GM18502 (cell line): ENCODE measurements around the gene PDXK.
A peak's percentile ranks its signal among the peaks of the same experiment; 100 is the strongest.

Experiments used
- ATAC-seq: cut with Tn5 transposase; IDR thresholded peaks from one replicate; pipeline ENCODE4 v1.9.1; 2021; ENCODE audit warnings: mild to moderate bottlenecking; ENCODE audit not compliant: unreplicated experiment, poor library complexity

PDXK gene

GRCh38 chr21:43721206-43721605 is 2.3 kb downstream of the PDXK start:
- no peak for ATAC-seq

DNA sequence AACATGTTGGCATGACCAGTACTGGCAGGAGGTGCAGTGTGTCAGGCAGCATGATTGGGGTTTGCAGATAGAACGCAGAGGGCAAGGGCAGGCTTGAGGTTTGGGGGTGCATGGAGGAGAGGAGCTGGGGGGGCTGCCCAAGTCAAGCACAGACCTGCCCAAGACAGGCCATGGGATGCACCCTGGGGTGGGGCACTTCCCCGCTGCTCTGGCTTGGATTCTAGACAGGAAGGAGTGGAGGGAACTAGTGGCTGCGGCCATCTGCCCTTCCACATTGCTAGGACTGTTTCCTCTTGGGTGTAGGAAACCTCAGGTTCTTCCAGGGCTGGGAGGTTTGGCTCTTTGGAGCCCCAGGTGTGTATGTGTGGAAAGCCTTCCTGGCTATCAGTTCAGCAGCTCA is 3.0 kb downstream of the PDXK start:
- ATAC-seq = no peak

DNA sequence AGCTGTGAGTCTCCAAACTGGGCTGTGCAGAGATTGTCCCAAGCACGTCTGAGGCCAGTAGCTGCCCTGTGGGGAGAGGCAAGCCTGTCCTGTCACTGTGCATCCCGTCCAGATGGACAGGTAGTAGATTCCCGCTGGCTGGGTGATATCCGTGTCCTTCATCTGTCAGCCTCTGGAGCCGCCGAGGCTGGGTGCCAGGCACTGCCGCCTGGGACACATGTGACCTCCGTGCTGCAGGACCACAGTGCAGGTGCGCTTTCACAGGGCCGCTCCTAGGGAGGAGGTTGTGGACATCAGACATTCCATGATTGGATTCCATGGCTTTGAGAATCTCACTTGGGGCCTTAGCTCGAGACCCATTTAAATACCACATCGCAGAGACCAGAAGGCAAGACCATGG is 4.7 kb downstream of the PDXK start:
- no peak for ATAC-seq

DNA sequence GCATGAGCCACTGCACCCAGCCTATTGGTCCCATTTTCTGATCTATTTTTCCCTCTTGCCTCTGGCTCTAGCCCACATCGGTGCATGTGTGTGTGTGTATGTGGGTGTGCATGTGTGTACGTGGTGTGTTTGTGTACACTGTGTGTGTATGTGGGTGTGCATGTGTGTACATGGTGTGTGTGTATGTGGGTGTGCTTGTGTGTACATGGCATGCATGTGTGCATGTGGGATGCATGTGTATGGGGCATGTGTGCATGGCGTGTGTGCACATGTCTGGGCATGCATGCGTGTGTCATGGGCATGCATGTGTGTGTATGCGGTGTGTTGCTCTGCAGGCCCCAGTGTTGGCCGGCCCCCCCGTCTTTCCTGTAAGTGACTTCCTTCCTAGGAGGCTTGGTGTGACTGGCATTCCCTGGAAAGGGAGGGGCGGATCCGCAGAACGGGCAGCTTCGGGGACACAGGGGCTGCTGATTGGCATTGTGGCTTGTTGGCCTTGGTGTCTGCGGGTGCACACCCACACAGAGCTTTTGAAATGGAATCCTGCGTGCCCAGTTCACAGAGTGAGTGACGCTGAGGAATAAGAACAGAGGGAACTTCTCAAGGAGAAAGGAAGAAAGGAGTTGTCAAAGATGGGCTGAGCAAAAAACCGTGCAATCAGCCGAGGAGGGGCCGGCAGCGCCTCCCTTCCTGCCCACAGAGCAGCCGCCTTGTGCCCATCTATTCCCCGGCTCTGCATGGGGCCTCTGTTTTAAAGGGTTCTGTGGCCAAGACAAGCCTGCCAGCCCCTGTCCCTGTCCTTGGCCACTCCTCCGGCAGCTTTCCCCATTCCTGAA is 8.0 kb downstream of the PDXK start:
- ATAC-seq = no peak

DNA sequence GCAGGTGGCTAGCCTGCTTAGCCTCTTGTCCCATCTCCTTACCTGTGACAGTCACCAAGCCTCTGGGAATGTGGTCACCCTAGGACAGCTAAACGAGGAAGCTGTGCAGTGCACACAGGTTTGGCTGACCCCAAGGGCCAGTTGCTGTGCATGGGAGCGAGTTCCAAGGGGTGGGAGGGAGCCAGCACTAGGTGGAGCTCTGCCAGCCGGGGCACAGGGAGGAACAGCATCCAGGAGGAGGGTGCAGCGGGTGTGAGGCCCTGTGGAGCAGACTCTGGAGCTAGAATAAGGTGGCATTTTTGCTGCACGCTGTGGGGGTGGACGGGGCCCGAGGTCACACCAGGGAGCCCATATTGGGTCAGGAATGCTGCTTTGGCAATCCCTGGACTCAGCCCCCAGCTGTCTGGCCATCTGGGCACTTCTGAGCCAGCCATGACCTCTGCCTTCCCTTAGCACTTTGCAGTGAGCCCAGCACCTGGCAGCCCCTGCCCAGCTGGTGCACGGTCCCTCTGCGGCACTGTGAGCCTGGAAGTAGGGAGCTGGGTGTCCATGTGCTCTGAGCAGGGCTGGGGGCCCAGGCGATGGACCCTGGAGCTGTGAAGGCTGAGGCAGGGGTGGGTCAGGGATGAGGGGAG is 8.7 kb downstream of the PDXK start:
- no peak for ATAC-seq

- no peak for ATAC-seq
Observed at GRCh38 chr21:43728154-43728466, 9.2 kb downstream of the PDXK start.

GRCh38 chr21:43728467-43729390 is 9.8 kb downstream of the PDXK start:
- peak; percentile 66 for ATAC-seq

- ATAC-seq = no peak
Observed at GRCh38 chr21:43731476-43731875, 12.5 kb downstream of the PDXK start.

GRCh38 chr21:43731891-43732711 is 13.2 kb downstream of the PDXK start:
- no peak for ATAC-seq

DNA sequence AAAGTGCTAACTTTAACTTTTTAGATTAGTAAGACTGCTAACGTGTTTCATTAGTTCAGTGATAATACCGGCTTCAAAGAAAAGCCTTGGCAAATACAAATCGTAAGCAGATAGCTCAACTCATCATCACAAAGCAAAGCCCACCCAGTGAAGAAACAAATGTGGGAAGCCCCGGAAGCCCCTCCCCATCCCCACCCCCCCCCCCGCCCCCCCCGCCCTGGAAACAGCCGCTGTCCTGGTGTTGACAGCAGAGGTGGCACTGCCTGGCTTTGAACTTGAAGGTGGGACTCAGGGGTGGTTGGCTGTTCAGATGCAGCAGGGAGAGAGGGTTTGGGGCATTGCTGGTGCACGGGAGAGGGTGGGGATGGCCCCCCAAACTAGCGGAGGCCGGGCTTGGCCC is 14.1 kb downstream of the PDXK start:
- no peak for ATAC-seq

DNA sequence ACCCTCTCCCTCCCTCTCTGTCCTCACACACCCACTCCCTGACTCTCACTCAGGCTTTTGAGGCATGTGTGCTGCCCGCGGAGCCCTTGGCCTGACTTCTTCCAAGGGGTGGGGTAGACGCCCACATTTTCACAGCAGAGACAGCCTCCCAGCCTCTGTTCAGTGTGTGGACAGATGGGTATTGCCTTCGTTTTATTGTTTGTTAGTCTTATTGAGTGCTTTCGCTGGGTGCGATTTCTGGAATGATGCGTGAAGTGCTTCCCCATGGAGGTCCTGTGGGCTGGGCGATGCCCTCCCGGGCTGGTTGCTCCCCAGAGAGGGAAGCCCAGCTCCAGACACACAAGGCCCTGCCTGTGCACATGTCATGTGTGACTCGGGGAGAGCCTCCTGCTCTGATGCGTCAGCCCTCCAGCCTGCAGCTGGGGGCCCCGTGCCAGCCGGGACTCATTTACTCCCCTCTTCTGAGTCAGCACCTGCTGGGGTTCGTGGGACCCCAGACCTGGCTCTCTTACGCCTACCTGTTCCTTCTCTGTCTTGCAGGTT is 14.7 kb downstream of the PDXK start:
- ATAC-seq = no peak

DNA sequence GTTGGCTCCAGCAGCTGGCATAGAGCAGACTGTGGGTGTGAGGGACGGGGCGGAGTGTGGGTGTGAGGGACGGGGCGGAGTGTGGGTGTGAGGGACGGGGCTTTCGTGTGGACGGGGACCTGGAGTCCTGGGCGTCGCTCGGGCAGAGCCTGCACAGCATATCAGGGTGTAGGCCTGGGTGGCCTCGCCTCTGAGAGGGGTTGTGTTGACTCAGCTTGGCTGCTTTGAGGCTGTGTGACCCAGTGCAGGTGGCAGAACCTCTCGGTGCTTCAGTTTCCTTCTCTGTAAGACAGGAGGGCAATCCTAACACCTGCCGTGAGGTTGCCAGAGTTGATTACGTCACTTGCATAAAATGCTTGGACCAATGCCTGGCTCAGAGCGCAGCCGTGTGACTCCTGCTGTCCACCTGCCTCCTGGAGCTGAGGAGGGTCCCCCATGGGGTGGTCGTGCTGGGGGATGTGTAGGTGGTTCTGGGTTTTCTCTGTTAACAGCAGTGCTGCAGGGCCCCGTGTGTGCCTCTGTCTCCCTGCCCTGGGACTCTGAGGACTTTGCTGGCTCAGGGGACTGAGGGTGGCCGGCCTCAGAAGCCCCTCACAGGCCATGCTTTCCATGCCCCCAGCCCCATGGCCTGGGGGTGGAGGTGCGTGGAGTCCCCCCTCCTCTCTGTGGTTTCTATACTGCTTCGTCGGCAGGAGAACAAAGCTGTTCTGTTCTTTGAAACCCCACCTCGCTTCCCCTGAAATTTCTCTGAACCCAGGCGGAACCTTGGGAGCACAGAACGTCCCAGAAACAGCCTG is 15.4 kb downstream of the PDXK start:
- no peak for ATAC-seq

GRCh38 chr21:43734928-43735229 is 15.9 kb downstream of the PDXK start:
- ATAC-seq = no peak

DNA sequence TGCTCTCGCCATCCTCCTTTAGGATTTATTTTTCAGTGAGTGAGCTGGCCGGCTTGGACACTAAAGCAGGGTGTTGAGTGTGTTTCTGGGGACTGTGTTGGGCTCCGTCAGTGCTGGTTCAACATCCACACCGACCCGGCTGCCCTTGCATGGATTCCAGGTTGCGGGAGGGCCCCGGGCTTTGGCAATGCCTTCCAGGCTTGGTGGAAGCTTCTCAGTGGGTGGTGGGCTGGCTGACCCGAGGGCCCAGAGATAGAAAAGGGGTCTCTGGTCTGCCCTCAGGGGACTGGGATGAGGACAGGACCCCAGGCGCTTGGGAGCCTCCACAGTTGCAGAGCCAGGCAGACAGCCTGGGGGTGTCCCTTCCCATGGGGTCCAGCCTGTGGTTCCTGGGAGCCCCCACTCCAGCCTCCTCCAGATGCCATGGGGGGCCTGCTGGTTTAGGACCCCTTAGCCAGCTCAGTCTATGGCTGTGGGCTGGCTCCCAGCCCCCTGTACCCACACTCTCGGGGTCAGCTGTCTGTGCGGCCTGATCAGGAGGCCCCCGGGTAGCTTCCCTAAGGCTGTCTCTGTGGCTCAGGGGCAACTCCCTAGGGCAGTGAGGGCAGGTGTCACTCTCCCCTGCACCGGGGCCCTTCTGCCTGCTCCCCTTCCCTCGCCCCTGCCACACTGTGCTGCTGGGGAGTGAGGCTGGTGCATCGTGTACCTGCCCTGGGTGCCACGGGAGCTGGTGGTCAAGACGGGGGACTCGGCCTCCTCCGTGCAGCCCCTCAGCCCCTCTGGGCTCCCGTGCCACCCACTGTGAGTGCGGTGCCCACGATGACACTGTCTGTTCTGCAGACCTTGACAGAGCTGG is 16.5 kb downstream of the PDXK start:
- ATAC-seq = no peak

DNA sequence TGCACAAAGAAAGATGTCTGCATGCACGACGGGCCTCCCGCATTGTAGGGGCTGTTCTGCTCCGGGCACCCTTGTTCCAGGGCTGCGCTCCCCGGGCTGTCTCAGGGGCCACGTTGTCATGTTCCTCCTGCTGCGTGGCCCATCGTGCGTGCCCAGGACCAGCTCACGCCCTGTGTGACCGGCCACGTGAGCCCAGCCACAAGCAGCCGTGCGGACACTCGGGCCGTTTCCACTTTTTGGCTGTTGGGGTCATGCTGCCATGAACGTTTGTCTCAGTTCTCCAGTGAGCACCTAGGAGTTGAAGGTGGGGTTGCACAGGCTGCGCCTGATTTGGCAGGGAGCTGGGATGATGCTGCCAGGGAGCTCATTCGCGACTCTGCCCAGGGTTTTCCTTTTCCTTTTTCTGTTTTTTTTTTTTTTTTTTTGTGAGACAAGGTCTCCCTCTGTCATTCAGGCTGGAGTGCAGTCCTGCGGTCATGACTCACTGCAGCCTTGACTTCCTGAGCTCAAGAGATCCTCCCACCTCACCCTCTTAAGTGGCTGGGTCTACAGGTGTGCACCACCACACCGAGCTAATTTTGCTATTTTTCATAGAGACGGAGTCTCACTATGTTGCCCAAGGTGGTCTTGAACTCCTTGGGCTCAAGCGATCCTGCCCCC is 17.4 kb downstream of the PDXK start:
- no peak for ATAC-seq

- ATAC-seq = no peak
Observed at GRCh38 chr21:43737158-43737950, 18.4 kb downstream of the PDXK start.
